Effector CD8-positive, alpha-beta T cell (primary cell): ENCODE measurements around the gene PKN2.
"Not testable (repeated sequence)": the region's sequence is repeated elsewhere in the genome, so short reads cannot be mapped to it uniquely, and the experiment has no call there.

Experiments used
- DNase-seq: peaks from one replicate; lab custom pipeline; 2025; lab: John Stamatoyannopoulos, UW

PKN2 gene

GRCh38 chr1:88880717-88881116 is 196.6 kb downstream of the PKN2 start:
- not testable (repeated sequence) for DNase-seq

DNA sequence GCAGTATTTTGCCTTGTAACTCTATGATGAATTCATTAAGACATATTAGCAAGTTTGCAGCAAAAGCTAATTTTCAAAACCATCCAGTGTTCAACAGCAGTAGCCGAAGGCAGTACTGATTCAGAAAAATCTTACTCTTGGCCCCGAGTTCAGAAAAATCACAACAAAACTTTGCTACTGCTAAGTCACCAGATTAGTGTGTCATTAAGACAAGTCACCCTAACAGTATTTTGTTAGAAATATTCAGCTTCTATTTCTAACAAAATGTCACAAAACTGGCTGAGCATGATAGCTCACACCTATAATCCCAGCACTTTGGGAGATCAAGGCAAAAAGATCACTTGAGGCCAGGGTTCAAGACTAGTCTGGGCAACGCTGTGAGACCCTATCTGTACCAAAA is 199.1 kb downstream of the PKN2 start:
- no peak for DNase-seq
